Fibroblast of upper back skin (primary cell): ENCODE measurements around the gene IGF2BP3.

Source experiments
- DNase-seq: peaks from one replicate; pipeline ENCODE4 v3.0.0-alpha.2; 2013

Gene IGF2BP3

DNA sequence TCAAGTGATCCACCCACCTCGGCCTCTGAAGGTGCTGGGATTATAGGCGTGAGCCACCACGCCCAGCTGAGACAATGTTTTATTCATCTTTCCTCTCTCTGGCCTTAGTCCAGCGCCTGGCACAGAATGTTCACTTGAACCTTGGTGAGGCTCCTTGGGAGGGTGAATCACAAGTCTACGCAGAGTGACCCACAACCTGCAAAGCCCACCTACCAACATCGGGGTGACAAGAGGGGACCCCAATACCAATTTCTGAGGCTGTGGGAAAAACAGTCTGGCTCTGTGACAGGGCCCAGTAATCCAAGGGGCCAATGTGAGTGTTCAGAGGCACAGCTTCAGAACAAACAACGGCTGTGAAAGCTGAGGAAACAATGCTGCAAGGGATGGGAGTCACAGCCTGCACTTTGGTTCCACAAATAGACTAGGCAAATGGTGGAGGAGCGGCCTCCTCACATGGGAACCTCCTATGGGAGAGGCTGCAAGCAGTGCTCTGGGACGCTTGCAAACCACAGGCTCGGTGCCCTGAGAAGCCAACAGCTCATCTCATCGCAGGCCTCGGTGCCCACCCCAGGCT, 176.7 kb downstream of the IGF2BP3 start:
- no peak for DNase-seq

DNA sequence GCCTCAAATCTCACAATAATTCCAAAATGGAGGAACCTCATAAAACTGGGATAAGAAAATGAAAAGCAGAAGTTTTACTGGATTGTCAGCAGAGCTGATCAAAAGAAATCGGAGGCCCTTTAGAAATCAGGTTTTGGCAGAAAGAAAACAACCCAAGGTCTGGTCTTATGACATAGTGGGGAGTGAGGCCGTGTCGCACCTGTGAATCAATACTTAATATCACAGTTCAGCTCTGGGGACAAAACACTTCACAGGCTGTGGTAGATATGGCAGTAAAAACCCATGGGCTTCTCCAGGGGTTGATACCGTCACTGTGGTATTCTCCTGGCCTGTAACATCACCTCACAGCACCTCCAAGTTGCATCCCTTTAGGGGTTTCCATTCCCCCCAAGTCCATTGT, 177.7 kb downstream of the IGF2BP3 start:
- DNase-seq: no peak

GRCh38 chr7:23291957-23292560, 178.2 kb downstream of the IGF2BP3 start:
- DNase-seq: no peak

- no peak for DNase-seq
Measured at GRCh38 chr7:23290993-23291392, 179.3 kb downstream of the IGF2BP3 start.

GRCh38 chr7:23287612-23288011, 182.7 kb downstream of the IGF2BP3 start:
- no peak for DNase-seq

- DNase-seq: no peak
Measured at GRCh38 chr7:23285657-23286646, 184.3 kb downstream of the IGF2BP3 start.

- DNase-seq: no peak
Measured at GRCh38 chr7:23284871-23285270, 185.4 kb downstream of the IGF2BP3 start.

DNA sequence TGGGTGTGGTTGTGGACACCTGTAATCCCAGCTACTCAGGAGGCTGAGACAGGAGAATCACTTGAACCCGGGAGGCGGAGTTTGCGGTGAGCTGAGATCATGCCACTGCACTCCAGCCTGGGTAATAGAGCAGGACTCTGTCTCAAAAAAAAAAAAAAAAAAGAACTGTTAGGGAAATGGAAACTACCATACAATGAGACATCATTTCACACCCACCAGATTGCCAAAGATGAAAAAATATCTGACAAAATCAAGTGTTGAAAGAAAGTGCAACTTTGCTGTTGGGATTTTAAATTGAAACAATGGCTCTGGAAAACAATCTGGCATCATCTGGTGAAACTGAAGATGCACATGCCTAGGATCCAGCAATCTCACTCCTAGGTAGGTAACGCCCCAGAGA, 187.2 kb downstream of the IGF2BP3 start:
- no peak for DNase-seq

DNA sequence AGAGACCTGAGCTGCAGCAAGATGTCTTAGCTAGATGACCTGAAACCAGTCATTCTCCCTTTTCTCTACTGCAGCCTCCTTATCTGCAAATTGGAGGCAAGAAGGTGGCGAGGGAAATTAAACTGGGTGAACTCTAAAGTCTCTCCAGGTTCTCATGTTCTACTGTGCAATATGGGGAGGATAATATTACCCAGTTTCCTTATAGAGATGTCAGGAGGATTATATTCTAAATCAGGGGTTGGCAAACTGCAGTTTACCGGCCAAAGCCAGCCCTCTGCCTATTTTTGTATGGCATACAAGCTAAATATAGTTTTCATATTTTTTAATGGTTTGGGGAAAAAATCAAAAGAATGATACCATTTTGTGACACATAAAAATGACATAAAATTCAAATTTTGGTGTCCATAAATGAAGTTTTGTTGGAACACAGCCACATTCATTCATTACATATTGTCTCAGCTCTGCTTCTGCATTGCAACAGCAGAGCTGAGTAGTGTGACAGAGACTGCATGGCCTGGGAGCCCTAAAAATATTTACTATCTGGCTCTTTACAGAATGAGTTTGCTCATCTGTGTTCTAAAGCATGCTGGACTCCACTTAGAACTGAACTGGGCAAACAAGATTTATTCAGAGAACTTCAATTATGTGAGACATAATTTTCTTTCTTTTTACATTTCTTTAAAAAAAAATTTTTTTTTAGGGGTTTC, 190.3 kb downstream of the IGF2BP3 start:
- DNase-seq: no peak

GRCh38 chr7:23277359-23277989, 192.8 kb downstream of the IGF2BP3 start:
- peak; percentile 70 for DNase-seq

GRCh38 chr7:23276947-23277346, 193.3 kb downstream of the IGF2BP3 start:
- no peak for DNase-seq

DNA sequence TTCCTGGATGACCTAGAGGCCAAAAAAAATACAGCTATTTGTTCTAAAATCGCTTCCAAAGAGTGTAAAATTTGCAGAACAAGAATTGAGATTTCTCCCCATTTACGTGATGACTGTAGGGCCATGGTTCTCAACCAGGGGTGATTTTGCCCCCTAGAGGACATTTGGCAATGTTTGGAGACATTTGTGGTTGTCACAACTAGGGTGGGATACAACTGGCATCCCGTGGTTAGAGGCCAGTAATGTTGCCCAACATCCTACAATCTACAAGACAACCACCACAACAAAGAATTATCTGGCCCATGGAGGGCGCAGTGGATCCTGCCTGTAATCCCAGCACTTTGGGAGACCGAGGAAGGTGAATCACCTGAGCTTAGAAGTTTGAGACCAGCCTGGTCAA, 193.9 kb downstream of the IGF2BP3 start:
- no peak for DNase-seq

GRCh38 chr7:23275912-23276311, 194.4 kb downstream of the IGF2BP3 start:
- no peak for DNase-seq

DNA sequence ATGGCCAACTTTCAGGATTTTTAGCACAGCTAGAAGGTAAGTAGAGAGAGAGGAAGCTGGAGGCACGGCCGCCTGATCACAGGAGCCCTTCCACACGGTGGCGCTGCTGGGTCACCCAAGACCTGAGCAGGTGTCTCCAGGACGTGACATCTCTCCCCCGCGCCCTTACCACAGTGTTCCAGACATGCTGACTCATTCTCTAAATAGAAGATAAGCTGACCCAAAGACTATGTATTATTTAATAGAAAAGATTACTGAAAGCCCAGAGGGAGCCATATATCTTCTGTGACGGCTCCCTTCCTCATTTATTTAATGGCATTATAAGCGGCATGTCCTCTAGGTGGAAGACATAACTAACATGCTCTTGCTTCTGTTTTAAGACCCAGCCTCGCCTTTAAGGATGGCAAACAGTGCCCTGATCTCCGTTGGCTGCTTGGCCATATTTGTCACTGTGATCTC, 197.1 kb downstream of the IGF2BP3 start:
- peak; percentile 85 for DNase-seq

DNA sequence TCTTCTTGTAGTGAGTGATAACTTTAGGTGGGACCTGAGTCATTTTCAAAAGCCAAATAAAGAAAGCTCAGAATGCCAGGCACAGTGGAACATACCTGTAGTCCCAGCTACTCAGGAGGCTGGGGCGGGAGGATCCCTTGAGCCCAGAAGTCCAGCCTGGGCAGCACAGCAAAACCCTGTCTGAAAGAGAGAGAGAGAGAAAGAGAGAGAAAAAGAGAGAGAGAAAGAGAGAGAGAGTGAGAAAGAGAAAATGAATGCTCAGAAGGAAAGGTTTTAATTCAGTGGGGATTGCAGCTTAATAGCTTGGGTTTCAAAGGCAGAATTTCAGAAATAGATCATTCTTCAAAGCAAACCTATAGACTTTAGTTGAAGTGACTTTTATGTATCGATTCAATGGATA, 198.0 kb downstream of the IGF2BP3 start:
- no peak for DNase-seq

DNA sequence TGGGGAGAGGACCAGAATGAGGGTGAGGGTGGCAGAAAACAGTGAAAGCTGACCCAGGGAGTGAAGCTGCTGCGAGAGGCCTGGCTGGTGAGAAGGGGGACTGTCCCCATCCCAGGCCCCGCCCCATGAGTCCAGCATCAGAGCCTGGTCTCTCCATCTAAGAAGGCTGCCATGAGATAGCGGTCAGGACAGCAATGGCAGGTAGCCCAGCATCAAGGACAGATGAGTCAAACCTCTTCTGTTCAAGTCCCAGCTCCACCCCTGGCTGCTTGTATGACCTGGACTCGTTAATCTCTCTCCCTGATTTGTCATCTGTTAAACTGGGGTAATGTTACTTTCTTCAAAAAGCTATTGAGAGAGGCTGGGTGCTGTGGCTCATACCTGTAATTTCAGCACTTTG, 201.5 kb downstream of the IGF2BP3 start:
- no peak for DNase-seq

GRCh38 chr7:23268167-23268566, 202.1 kb downstream of the IGF2BP3 start:
- DNase-seq: no peak

GRCh38 chr7:23267357-23267756, 202.9 kb downstream of the IGF2BP3 start:
- no peak for DNase-seq

DNA sequence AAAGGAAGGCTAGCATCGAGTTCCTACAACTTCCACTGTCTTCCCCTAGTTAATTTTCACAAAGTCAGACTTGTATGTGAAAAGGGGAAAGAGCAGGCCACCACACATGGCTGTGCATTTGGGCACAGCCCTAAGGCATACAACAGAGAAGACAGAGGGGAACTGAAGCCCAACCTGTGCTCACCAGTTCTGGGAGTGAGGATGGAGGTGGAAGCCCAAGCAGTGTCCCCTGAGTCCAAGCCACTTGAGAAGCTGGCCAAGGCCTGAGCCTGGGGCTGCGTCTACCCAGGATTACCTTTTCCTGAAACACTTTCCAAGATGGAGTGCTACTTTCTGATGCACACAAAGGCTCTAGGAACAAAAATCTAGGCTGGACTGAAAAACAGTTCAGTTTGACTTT, 203.4 kb downstream of the IGF2BP3 start:
- no peak for DNase-seq

DNA sequence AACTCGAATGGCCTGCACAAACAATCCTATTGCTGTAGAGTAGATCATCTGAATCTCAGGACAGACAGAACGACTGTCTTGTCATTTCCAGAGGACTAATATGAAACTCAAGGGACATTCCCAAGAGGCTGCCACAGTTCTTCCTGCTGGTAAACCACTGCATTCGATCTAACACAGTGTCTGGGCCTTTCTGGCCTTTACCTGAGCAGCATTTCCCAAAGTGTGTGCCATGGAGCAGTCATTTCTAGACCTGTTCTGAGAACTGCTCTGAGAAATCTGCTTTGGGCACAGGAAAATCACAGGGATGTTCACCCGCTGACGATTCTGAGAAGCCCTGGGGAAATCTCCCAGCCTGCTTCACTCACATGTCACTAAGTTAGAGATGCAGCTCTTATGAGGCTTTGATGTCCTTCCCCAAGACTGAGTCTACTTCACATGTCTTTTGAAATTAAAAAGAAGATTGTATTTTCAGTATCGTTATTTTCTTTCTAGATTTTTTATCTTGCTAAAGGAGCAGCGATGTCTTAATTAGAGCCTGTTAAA, 205.3 kb downstream of the IGF2BP3 start:
- DNase-seq: no peak

GRCh38 chr7:23261843-23262452, 208.3 kb downstream of the IGF2BP3 start:
- peak; percentile 61 for DNase-seq

GRCh38 chr7:23260371-23260770, 209.9 kb downstream of the IGF2BP3 start:
- DNase-seq: no peak
